Measurements from ENCODE around the gene PREP. TPM values are rescaled to one million over a fixed set of nuclear protein-coding genes. Genes with fewer than 3 reads are reported as not detected.
A peak's percentile ranks its signal among the peaks of the same experiment; 100 is the strongest.
"Not testable (repeated sequence)": the region's sequence is repeated elsewhere in the genome, so short reads cannot be mapped to it uniquely, and the experiment has no call there.

PREP gene
- 14.0 TPM for total RNA-seq

DNA sequence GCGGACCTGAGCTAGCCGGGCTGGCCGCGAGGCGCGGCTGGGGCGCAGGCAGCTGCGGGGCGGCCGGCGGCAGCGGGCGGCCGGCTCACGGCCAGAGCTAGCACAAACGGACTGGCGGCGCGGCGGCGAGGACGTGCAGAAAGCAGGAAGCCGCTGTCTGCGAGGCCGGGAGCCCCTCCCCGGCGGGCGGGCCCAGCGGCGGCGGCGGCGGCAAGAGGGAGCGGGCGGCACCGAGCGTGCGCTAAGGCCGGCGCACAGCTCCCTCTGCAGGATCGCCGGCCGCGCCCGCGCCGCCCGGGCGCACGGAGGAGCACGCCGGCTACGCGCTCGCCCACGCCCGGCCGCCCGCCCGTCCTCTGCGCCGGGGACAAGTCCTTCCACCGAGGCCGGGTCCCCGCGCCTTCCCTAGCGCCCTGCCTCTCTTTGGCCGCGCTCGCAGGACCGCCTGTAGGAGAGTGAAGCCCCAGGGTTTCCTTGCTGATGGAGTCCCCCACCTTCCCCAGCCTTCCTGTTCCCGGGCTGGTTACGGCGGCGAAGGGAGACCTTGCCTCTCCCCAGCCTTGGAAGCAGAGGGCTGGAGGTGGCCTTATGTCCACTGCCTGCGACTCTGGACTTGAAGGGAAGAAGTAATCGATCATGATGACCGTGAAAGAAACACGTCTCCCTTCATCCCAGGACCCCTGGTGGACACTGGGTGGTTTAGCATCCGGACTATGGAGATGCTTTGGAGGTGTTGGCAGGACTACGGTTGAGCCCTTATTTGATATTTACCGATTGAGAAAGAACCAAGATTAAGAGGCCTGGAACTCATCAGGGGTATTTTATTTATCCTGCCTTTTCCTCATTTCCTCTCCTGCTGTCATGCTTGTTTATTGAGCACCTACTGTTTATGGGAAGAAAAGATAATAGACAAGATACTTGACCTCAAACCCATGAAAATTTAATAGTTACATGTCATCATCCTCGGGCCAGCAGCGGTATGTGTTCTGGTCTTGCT is at the start of gene PREP:
TSS of gene PREP (minus strand) at position 144 of the 997 bp plus-strand sequence. CDS start 191 bp downstream, outside the sequence.
- peak; percentile 90 for DNase-seq (ENCODE audit: low spot score)
- ATAC-seq = peak; percentile 95

DNA sequence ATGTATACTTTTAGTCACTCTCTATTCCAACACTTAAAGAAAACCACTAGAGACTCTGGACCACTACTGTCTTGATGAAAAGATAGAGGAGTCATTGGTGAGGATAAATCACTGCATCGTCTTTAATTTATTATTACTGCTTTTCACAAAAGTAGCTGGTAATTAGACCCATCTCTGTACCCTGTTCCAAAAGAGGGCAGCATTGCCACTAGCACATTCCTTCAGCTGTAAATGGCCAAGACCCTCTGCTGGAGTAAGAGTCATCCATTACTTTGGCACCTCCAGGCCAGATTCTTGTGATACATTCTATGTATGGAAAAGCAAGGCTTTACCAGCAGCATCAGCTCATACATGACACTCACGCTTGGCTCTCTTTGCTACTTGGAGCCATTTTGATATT is 49.5 kb upstream of the PREP start:
- no peak for ATAC-seq
- DNase-seq (ENCODE audit: low spot score) = no peak

DNA sequence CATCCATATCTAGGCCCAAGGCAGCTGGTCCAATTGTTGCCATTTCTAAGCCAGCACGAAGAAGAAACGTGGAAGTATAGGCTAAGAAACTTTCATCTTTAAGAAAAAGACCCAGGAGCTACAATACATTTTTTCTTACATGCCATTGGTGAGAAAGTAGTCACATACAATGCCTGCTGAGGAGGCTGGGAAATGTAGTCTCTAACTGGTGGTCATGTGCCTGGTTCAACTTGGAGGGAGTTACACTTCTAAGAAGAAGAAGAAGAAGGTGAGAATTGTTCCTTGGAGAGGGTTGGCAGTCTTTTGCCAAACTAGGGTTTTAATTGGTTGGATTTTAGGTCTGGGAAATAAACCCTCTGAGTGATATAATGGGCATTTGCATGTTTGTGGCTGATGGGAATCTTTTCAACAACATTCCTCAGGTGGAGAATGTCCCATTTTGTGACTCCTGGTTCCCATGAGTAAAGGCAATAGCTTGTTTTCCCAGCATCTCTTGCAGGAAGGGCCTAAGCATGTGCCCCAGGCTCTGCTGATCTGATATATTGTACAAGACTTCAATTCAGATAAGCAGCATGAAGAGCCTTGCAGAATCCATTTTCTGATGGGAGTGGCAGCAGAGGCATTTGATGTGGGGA is 47.0 kb upstream of the PREP start:
- DNase-seq (ENCODE audit: low spot score) (no peak), ATAC-seq (no peak)

DNA sequence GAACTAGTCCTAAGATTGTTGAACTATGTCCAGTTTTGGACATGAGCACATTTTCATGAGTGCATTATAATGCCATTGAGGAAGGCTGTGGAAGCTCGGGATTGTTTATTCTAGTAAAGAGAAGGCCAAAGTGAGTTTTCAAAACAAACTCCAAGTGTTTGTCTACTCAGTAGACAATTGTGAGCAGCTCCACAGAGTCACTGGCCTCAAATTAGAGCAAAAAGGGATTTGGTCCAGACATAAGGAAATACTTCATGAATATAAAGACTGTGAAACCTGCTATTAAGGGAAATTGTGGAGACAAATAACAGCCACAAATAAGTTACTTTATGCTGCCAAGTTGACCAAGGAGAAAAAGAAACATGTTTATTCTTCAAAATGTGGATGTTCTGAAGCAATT is 42.6 kb upstream of the PREP start:
- no peak for DNase-seq (ENCODE audit: low spot score)
- no peak for ATAC-seq

DNA sequence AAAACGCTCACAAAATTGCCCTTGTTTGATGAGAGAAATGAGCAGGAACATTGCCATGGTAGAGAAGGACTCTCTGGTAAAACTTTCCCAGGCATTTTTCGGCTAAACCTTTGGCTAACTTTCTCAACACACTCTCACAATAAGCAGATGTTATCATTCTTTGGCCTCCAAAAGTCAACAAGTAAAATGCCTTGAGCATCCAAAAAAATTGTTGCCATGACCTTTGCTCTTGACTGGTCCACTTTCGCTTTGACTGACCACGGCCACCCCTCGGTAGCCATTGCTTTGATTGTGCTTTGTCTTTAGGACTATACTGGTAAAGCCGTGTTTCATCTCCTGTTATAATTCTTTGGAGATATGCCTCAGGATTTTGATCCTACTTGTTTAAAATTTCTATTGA is 41.1 kb upstream of the PREP start:
- no peak for ATAC-seq
- DNase-seq (ENCODE audit: low spot score) = no peak

DNA sequence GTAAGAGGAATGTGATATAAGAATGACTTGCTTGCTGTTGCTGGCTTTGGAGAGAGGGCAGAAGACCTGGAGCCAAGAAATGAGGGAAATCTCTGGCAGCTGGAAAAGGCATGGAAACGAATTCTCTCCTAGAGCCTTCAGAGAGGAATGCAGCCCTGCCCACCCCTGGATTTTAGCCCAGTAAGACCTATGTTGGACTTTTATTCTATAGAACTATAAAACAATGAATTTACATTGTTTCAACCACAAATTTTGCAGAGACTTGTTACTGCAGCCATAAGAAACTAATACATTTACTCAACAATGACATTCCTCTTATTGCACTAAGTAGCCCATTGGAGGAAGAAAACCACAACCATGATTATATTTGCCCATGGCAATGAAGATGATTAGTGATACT is 39.5 kb upstream of the PREP start:
- no peak for ATAC-seq
- no peak for DNase-seq (ENCODE audit: low spot score)

DNA sequence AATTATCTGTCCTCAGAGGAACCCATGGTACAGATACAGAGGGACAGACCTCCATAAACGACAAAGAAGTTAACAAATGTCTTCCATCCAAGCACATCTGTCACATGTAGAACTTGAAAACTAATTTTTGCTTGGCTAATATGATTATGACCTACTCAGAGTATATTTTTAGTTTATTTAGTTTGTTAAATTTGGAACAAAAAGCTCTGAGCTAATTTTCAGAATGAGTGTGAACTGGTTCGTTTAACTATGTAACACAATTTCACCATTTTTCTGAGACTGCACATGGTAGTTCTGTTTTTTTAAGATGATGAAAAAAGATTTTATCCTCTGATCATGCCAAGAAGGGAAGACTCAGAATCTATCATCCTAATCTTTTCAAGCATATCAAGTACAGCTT is 34.4 kb upstream of the PREP start:
- ATAC-seq (no peak), DNase-seq (ENCODE audit: low spot score) (no peak)

DNA sequence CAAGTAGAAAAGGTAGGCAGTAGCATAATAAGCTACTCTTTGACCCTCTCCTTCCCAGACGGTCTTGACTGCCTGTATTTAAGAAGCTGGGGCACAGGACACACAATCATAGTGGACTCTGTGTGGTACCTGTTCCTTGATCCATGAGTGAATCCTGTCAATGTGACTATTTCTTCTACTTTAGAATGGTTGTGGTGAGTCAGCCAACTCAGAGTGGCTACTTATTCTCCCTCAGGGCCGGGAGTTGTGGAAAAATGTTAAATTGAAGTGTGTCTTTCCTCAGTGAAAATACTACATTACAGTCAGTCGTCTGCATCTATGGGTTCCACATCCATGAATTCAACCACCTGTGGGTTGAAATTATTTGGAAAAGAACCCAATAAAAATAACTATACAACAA is 30.8 kb upstream of the PREP start:
- ATAC-seq = no peak

DNA sequence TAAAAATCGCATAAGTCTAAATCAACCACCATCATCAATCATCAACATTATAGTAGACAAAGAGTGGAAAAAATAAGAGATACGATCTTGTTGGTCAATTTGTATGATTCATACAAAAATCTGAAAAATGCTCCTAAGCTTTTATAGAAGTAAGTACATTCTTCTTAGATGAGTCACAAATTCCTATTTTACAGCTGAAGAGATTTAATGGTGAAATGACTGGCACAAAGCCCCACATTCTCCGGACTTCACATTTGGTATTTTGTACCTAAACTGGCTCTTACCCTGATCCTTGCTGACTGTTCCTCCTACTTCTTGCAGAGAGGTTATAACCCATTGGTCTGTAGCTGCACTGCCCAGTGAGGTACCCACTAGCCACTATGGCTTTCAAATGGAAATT is 29.9 kb upstream of the PREP start:
- DNase-seq (ENCODE audit: low spot score) (no peak), ATAC-seq (no peak)

More for the DNA sequence above, 30.8 kb upstream of the PREP start:
- no peak for DNase-seq (ENCODE audit: low spot score)

DNA sequence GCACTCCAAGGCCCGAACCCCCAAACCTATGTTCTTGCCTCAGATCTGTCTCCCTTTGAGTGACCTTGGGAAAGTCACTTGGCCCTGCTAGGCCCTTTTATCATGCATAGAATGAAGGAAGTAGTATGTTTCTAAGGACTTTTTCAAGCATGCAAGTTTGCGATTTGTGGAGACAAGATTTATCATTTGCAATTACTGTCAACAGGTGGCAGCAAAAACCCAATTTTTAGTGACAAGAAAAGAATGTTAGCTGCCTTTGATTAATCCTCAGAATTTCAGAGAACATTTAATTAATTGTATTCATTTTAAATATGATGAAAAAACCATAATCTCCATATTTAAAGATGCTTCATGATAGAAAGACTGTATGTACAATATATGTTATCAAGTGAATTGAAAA is 28.3 kb upstream of the PREP start:
- DNase-seq (ENCODE audit: low spot score) = no peak
- peak; percentile 37 for ATAC-seq

DNA sequence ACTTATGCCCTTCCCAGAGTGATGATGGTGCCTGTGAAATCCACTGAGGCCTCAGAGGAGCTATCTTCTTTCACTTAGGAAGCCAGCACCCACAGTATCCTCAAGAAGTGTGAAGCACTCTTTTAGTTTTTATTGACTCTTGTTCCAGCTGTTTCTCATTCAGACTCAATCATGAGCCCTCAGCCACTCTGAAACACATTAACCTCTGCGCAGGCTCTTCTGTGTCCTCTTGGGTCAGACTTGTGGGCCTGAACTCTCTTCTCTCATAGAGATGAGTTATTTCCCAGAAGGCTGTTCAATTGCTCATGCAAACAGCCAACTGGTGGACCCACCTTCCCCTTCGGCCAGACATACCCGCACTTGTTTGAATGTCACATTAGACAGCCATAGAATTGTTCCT is 27.8 kb upstream of the PREP start:
- no peak for DNase-seq (ENCODE audit: low spot score)
- ATAC-seq = no peak

DNA sequence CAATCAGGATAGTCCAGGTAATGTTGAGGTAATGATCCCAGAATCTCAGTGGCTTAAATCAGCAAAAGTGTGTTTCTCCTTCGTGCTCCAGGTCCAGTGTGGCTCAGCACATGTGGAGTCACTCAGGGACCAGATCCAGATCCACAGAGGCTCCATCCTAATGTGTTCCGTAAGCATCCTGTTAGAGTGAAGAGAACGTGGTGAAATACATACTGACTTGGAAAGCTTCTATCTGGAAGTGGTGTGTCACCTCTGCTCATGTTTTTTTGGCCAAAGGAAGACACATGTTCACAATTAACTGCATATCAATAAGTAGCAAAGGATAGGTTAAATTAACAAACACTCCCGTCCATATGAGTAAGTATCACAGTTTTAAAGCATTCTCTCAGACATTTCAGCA is 26.8 kb upstream of the PREP start:
- no peak for ATAC-seq
- DNase-seq (ENCODE audit: low spot score) = no peak

DNA sequence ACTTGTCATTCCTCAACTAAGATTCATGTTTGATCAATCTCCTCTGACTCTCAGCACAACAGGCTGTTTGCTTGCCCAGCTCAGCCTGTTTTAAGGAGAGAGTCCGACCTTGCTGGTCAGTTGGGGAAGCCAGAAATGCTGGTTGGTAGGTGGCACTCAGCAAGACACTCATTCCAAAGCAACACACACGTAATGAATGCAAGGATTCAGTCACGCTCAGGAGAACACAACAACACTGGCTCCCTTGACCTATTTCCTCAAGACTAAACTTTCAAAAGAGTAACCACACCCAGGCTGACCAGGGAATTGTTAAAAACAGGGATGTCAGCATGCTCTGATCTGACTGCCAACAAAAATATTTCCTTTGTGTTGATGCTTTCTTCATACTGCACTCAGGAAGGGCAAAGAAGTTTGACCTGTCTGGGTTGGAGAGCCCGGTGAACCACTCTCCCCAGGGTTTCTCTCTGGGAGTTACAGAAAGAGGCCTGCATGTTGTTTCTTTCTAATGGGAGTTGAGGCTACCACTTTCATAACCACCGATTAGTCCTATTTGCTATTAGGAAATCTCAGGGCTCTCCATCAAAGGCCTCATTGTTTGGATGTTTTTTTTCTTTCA is 25.6 kb upstream of the PREP start:
- DNase-seq (ENCODE audit: low spot score) = no peak

DNA sequence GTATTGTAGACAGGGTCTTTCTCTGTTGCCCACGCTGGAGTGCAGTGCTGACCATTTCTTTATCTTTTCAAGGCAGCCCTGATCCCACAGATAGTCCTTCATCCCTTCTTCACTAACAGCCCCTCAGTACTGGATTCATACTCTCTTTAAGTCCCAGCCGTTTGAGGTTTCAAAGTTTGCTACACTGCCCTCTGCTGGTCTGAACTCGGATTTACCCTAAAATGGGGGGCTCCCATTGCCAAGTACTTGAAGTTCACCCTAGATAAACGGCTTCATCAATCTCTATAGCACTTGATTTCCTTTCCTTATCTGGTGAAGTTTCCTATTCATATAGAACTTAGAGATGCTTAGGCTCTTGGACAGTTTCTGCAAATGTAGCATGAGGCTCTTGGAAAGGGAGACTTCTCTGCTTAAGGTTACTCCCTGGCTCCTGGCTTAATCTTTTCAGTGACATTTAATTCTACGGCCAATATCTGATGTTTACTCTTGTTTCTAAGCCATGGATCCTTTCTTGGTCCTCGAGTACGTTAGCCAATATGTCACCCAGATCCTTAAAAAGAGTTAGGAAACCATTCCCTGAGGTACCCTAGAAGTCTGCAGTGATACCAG is 21.4 kb upstream of the PREP start:
- peak; percentile 51 for DNase-seq (ENCODE audit: low spot score)
- peak; percentile 89 for ATAC-seq

More for the DNA sequence above, 25.6 kb upstream of the PREP start:
- no peak for ATAC-seq

DNA sequence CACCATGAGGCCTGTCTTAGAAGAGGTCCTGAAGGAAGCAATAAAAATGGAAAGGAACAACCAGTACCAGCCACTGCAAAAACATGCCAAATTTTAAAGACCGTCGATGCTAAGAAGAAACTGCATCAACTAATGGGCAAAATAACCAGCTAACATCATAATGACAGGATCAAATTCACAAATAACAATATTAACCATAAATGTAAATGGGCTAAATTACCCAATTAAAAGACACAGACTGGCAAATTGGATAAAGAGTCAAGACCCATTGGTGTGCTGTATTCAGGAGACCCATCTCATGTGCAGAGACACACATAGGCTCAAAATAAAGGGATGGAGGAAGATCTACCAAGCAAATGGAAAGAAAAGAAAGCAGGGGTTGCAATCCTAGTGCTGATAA is 14.1 kb upstream of the PREP start:
- ATAC-seq; DNase-seq (ENCODE audit: low spot score): not testable (repeated sequence)

DNA sequence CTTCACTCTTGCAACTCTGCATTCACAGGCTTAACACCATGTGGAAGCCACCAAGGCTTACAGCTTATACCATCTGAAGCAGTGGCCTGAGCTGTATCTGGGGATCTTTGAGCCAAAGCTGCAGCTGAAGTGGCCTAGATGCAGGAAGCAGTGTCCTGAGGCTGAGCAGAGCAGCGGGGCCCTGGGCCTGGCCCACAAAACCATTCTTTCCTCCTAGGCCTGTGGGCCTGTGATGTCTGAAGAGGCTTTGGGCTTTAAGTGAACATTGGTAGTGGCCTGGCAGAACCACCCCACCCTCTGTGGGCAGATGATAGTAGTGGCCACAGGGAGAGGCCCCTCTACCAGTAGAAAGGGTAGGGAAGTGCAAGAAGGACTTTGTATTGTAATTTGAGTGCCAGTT is 6.9 kb upstream of the PREP start:
- ATAC-seq (no peak), DNase-seq (ENCODE audit: low spot score) (no peak)

DNA sequence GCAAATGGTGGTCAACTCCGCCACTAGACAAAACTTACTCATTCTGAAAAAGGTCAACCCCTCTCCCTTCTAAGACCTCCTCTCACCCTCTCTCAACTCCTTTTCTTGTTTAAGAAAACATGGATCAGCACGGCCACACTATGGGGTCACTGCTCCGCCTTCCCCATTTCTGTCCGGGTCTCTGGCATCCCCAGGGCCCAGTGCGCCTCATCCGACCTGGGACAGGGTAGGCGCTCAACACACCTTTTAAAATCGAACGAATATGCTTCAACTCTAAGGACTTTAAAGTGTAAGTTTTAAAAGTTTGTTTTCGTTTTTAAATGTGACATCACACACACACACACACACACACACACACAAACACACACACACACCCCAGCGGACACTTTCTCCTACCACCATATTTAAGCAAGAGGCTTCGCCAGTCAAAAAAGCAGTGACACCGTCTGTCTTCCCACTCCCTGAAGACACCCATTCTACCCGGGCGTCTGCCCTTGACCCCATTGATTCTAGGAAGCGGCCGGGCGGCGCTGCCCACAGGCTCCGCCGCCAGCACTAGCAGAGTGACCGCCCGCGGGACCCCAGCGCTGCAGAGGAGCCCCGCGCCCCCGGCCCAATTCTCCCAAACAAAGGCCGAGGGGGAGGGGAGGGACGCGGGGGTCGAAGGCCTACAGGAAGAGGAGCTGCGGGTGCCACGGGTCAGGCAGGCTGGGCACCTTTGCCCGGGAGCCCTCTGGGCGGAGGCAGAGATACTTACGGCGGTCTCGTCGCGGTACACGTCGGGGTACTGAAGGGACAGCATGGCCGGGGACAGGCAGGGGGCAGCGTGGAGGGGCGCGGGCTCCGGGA is 568 bp downstream of the PREP start:
- DNase-seq (ENCODE audit: low spot score) (no peak), ATAC-seq (peak; percentile 53)

DNA sequence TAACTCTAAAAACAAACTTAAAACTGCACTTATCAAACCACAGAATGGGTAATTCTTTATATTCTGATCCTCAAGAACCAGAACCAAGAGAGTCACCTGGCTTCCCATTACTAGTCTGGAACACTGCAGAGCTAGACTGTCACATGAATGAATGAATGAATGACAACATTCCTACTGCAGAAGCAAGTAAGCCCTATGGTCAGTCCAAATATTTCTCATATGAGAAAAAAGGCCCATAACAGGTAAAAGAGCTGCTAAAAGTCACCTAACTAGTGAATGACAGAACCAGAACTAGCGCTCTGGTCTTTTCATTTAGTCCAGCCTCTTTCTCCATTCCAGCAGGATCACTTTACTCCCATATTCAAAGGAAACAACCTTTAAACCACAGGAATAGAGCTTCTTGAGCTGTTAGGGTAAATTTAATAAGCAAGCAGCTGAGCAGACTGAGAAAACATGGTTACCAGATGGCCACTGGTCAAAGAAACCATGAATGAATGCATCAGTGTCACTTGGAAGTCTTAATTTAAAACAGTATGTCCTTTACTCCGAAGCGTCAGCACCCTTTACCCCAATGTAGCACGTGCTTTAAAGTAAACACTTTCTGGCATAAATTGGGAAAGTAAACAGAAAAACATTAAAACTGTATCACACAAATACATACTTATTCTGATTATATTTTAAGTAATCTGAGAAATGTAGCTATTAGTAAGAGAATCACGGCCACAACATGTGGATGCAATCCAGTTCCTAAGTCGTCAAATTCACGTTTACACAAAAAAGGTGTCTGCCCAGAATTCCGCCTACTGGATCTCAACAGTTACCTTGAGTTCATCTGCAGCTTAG is 1.4 kb downstream of the PREP start:
- no peak for DNase-seq (ENCODE audit: low spot score)
- ATAC-seq = no peak

DNA sequence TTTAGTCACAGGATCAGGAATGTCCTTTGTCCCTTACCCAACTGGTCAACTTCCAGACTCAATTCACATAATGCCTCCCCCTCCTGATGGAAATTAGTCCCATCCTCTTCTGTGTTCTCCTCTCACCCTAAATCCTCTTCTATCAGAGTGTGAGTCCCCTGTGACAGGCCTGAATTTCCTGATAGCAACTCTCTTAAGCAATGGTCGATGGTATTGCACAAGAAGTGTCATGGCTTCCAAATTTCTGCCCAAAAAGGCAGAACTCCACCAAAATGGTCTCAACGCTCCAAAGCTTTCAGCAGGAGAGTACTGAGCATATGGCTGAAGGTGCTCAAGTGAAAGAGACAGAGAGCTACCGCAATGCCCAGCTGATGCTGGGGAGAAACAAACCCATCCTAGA is 2.4 kb downstream of the PREP start:
- ATAC-seq = no peak

More for the DNA sequence above, 2.4 kb downstream of the PREP start:
- no peak for DNase-seq (ENCODE audit: low spot score)
